ENCODE results near the gene ENO2.

Gene ENO2

GRCh38 chr12:6927379-6928021 lies 13.1 kb downstream of the ENO2 start, which contains the start of gene ATN1:
ATN1 (plus strand) TSS chr12:6927959; CDS start chr12:6934002, 6,043 bp downstream.
- Mint-ChIP-seq H3K4me3 (peak within 1 kb of the TSS; percentile 81), H3K27me3 (peaks cover 23% of the 10 kb centered on the region), H3K4me1 (peaks cover 67% of the 10 kb centered on the region), H3K36me3 (peaks cover 11% of the 10 kb centered on the region), H3K27ac (peak within 1 kb of the TSS; percentile 67), H3K9me3 (no peaks in the 10 kb centered on the region)
- DNase-seq: peak; percentile 70
- CTCF ChIA-PET: interaction anchor here (1.8 to 5.8 kb wide), 5 partner anchors 10 to 37 kb away, joined by 4 to 39 read pairs (median 29); partner anchors contain the start of genes C12orf57 and RNU7-1

- Mint-ChIP-seq H3K36me3 (peaks cover 11% of the 10 kb centered on the region), H3K27me3 (peaks cover 23% of the 10 kb centered on the region), H3K4me3 (peak overlapping the region; percentile 75), H3K4me1 (peaks cover 73% of the 10 kb centered on the region), H3K27ac (peak overlapping the region; percentile 64), H3K9me3 (no peaks in the 10 kb centered on the region)
- CTCF ChIA-PET: interaction anchor here (1.7 to 5.4 kb wide), 2 partner anchors 10 to 17 kb away, joined by 8 to 29 read pairs; partner anchors contain the start of genes C12orf57 and RNU7-1
- peak; percentile 41 for DNase-seq
Observed at GRCh38 chr12:6928022-6928702, 13.8 kb downstream of the ENO2 start.

GRCh38 chr12:6928703-6929407 lies 14.5 kb downstream of the ENO2 start:
- H3K36me3 Mint-ChIP-seq: peaks cover 13% of the 10 kb centered on the region
- CTCF ChIA-PET: interaction anchor here (1.7 to 5.4 kb wide), 2 partner anchors 9 to 16 kb away, joined by 8 to 29 read pairs; partner anchors contain the start of genes C12orf57 and RNU7-1
- H3K9me3 Mint-ChIP-seq: no peaks in the 10 kb centered on the region
- H3K27ac Mint-ChIP-seq: peak overlapping the region; percentile 64
- H3K4me1 Mint-ChIP-seq: peaks cover 80% of the 10 kb centered on the region
- DNase-seq: no peak
- peak overlapping the region; percentile 75 for H3K4me3 Mint-ChIP-seq
- peaks cover 23% of the 10 kb centered on the region for H3K27me3 Mint-ChIP-seq

- H3K27me3 Mint-ChIP-seq: peaks cover 22% of the 10 kb centered on the region
- H3K36me3 Mint-ChIP-seq: peaks cover 16% of the 10 kb centered on the region
- CTCF ChIA-PET: interaction anchor here (0.6 to 5.4 kb wide), 3 partner anchors 8 to 15 kb away, joined by 5 to 29 read pairs (median 8); partner anchors contain the start of genes C12orf57 and RNU7-1
Observed at GRCh38 chr12:6929466-6930452, 15.4 kb downstream of the ENO2 start.

GRCh38 chr12:6932766-6933165 lies 18.4 kb downstream of the ENO2 start:
- Mint-ChIP-seq H3K9me3 (no peaks in the 10 kb centered on the region), H3K27ac (peak overlapping the region; percentile 92), H3K27me3 (peaks cover 6% of the 10 kb centered on the region), H3K4me1 (peaks cover 79% of the 10 kb centered on the region), H3K4me3 (no peak overlapping the region), H3K36me3 (peaks cover 35% of the 10 kb centered on the region)
- DNase-seq: no peak
- CTCF ChIA-PET: interaction anchor here (1.4 kb wide), 1 partner anchor 9 kb away, joined by 5 read pairs; no protein-coding TSS in a partner anchor

More at GRCh38 chr12:6929466-6930452, 15.4 kb downstream of the ENO2 start:
- Mint-ChIP-seq H3K9me3 (no peaks in the 10 kb centered on the region), H3K27ac (peak overlapping the region; percentile 69), H3K4me1 (peaks cover 80% of the 10 kb centered on the region), H3K4me3 (peak overlapping the region; percentile 75)
- no peak for DNase-seq

GRCh38 chr12:6934110-6934509 lies 19.7 kb downstream of the ENO2 start:
- H3K9me3 Mint-ChIP-seq: no peaks in the 10 kb centered on the region
- peaks cover 77% of the 10 kb centered on the region for H3K4me1 Mint-ChIP-seq
- H3K36me3 Mint-ChIP-seq: peaks cover 34% of the 10 kb centered on the region
- no peak overlapping the region for H3K4me3 Mint-ChIP-seq
- CTCF ChIA-PET: interaction anchor here (0.8 to 2.5 kb wide), 4 partner anchors 10 to 179 kb away, joined by 3 to 8 read pairs (median 5); partner anchors contain the start of gene SPSB2
- no peak for DNase-seq
- H3K27me3 Mint-ChIP-seq: no peaks in the 10 kb centered on the region
- peak overlapping the region; percentile 29 for H3K27ac Mint-ChIP-seq

- Mint-ChIP-seq H3K4me1 (peaks cover 68% of the 10 kb centered on the region), H3K27ac (peak overlapping the region; percentile 97), H3K4me3 (peak overlapping the region; percentile 82), H3K27me3 (no peaks in the 10 kb centered on the region), H3K9me3 (no peaks in the 10 kb centered on the region), H3K36me3 (peaks cover 36% of the 10 kb centered on the region)
- CTCF ChIA-PET: interaction anchor here (1.3 to 2.5 kb wide), 3 partner anchors 10 to 178 kb away, joined by 3 to 8 read pairs (median 7); partner anchors contain the start of gene SPSB2
- no peak for DNase-seq
Observed at GRCh38 chr12:6935371-6936193, 21.2 kb downstream of the ENO2 start.

- H3K9me3 Mint-ChIP-seq: no peaks in the 10 kb centered on the region
- no peaks in the 10 kb centered on the region for H3K27me3 Mint-ChIP-seq
- H3K4me1 Mint-ChIP-seq: peaks cover 63% of the 10 kb centered on the region
- DNase-seq: no peak
- H3K27ac Mint-ChIP-seq: peak overlapping the region; percentile 97
- peaks cover 36% of the 10 kb centered on the region for H3K36me3 Mint-ChIP-seq
- CTCF ChIA-PET: interaction anchor here (1.0 to 1.6 kb wide), 4 partner anchors 11 to 64 kb away, joined by 3 to 7 read pairs (median 4); partner anchors contain the start of gene SPSB2
- H3K4me3 Mint-ChIP-seq: peak overlapping the region; percentile 82
Observed at GRCh38 chr12:6936194-6936635, 21.8 kb downstream of the ENO2 start.

- Mint-ChIP-seq H3K4me3 (peak overlapping the region; percentile 82), H3K9me3 (no peaks in the 10 kb centered on the region), H3K36me3 (peaks cover 36% of the 10 kb centered on the region), H3K4me1 (peaks cover 60% of the 10 kb centered on the region), H3K27me3 (no peaks in the 10 kb centered on the region), H3K27ac (peak overlapping the region; percentile 97)
- peak; percentile 80 for DNase-seq
- CTCF ChIA-PET: interaction anchor here (0.9 to 3.3 kb wide), 7 partner anchors 11 to 65 kb away, joined by 3 to 33 read pairs (median 7); partner anchors contain the start of gene SPSB2
Observed at GRCh38 chr12:6936636-6937480, 22.5 kb downstream of the ENO2 start.

- CTCF ChIA-PET: interaction anchor here (0.6 to 16.3 kb wide), 12 partner anchors 9 to 175 kb away, joined by 3 to 491 read pairs (median 5); partner anchors contain the start of gene SPSB2
- H3K27ac Mint-ChIP-seq: peak overlapping the region; percentile 97
- DNase-seq: peak; percentile 95
- peaks cover 38% of the 10 kb centered on the region for H3K36me3 Mint-ChIP-seq
- H3K9me3 Mint-ChIP-seq: no peaks in the 10 kb centered on the region
- peaks cover 58% of the 10 kb centered on the region for H3K4me1 Mint-ChIP-seq
- H3K4me3 Mint-ChIP-seq: peak overlapping the region; percentile 82
- H3K27me3 Mint-ChIP-seq: no peaks in the 10 kb centered on the region
Observed at GRCh38 chr12:6937481-6938352, 23.3 kb downstream of the ENO2 start.
